ENCODE data around the gene TADA3.

Gene TADA3

GRCh38 chr3:9792405-9793160 is at the start of gene TADA3, which contains the start of gene ARPC4:
TADA3 (minus strand) TSS chr3:9792473; CDS start chr3:9791466, 1,007 bp downstream.
ARPC4 (plus strand) TSS chr3:9793082; CDS start chr3:9793122, 40 bp downstream.
- peak; percentile 73 to 76 for DNase-seq (ENCODE audit: low read depth in 2 of 2)

- no peak for DNase-seq (ENCODE audit: low read depth in 2 of 2)
Observed at GRCh38 chr3:9841015-9841414, 48.7 kb upstream of the TADA3 start.

- no peak for DNase-seq (ENCODE audit: low read depth in 2 of 2)
Observed at GRCh38 chr3:9838856-9839255, 46.6 kb upstream of the TADA3 start.

GRCh38 chr3:9837701-9838582 is 45.7 kb upstream of the TADA3 start:
- DNase-seq (ENCODE audit: low read depth in 2 of 2) = no peak

GRCh38 chr3:9834520-9835380 is 42.5 kb upstream of the TADA3 start:
- DNase-seq (ENCODE audit: low read depth in 2 of 2) = no peak

GRCh38 chr3:9833078-9833477 is 40.8 kb upstream of the TADA3 start:
- DNase-seq (ENCODE audit: low read depth in 2 of 2) = no peak

- DNase-seq (ENCODE audit: low read depth in 2 of 2) = no peak
Observed at GRCh38 chr3:9831253-9831652, 39.0 kb upstream of the TADA3 start.

GRCh38 chr3:9828801-9829755 is 36.8 kb upstream of the TADA3 start:
- no peak for DNase-seq (ENCODE audit: low read depth in 2 of 2)

- no peak for DNase-seq (ENCODE audit: low read depth in 2 of 2)
Observed at GRCh38 chr3:9826815-9827573, 34.7 kb upstream of the TADA3 start.

- DNase-seq (ENCODE audit: low read depth in 2 of 2) = no peak
Observed at GRCh38 chr3:9825451-9826040, 33.3 kb upstream of the TADA3 start.

- DNase-seq (ENCODE audit: low read depth in 2 of 2) = no peak
Observed at GRCh38 chr3:9820946-9821345, 28.7 kb upstream of the TADA3 start.

- DNase-seq (ENCODE audit: low read depth in 2 of 2) = no peak
Observed at GRCh38 chr3:9820543-9820942, 28.3 kb upstream of the TADA3 start.

GRCh38 chr3:9818666-9819335 is 26.5 kb upstream of the TADA3 start:
- DNase-seq (ENCODE audit: low read depth in 2 of 2) = no peak

- no peak for DNase-seq (ENCODE audit: low read depth in 2 of 2)
Observed at GRCh38 chr3:9817436-9817835, 25.2 kb upstream of the TADA3 start.

GRCh38 chr3:9815986-9816385 is 23.7 kb upstream of the TADA3 start:
- DNase-seq (ENCODE audit: low read depth in 2 of 2) = no peak

- DNase-seq (ENCODE audit: low read depth in 2 of 2) = no peak
Observed at GRCh38 chr3:9812870-9813483, 20.7 kb upstream of the TADA3 start.

- no peak for DNase-seq (ENCODE audit: low read depth in 2 of 2)
Observed at GRCh38 chr3:9810846-9811245, 18.6 kb upstream of the TADA3 start.

- DNase-seq (ENCODE audit: low read depth in 2 of 2) = no peak
Observed at GRCh38 chr3:9810433-9810770, 18.1 kb upstream of the TADA3 start.

All from stimulated activated CD4-positive, alpha-beta T cell treated with anti-CD3 and anti-CD28 coated beads, Interleukin-1b, Interleukin-23, amount 100 ng/mL, for 1 hour (primary cell).